NT2/D1 (cell line): ENCODE results near the gene GNAZ.

Experiments used
- DNase-seq: peaks from one replicate; pipeline ENCODE4 v3.0.0-alpha.2; 2011; ENCODE audit warnings: low read depth, low spot score
- H3K27me3 ChIP-seq: 2 replicates; pipeline ENCODE4 v1.6.0; 2011; ENCODE audit warnings: mild to moderate bottlenecking; ENCODE audit not compliant: insufficient read length, insufficient read depth
- H3K36me3 ChIP-seq: 2 replicates; pipeline ENCODE4 v1.6.1; 2011; ENCODE audit warnings: mild to moderate bottlenecking, low read length, mixed read lengths; ENCODE audit not compliant: insufficient read depth, insufficient read length
- H3K4me1 ChIP-seq: 2 replicates; pipeline ENCODE4 v1.5.1; 2011; ENCODE audit not compliant: insufficient read depth, insufficient read length
- H3K4me3 ChIP-seq: 2 replicates; pipeline ENCODE4 v1.5.1; 2011; ENCODE audit warnings: low read depth; ENCODE audit not compliant: insufficient read length
- H3K9ac ChIP-seq: 2 replicates; pipeline ENCODE4 v1.6.0; 2011; ENCODE audit warnings: low read depth; ENCODE audit not compliant: insufficient read length
- H3K9me3 ChIP-seq: 2 replicates; pipeline ENCODE4 v1.5.1; 2011; ENCODE audit warnings: mild to moderate bottlenecking, low read length; ENCODE audit not compliant: insufficient read depth
- SUZ12 ChIP-seq: IDR thresholded peaks from 2 replicates; pipeline ENCODE4 v1.6.1; 2011; ENCODE audit not compliant: insufficient read length, insufficient read depth; ENCODE audit errors: extremely low read depth
- YY1 ChIP-seq: IDR thresholded peaks from 2 replicates; pipeline ENCODE4 v1.6.1; 2011; ENCODE audit not compliant: insufficient read length, insufficient read depth
- ZNF274 ChIP-seq: IDR thresholded peaks from 2 replicates; pipeline ENCODE4 v1.6.1; 2011; ENCODE audit warnings: mild to moderate bottlenecking, low read depth, low read length

GNAZ gene

GRCh38 chr22:23144932-23145877, 74.9 kb downstream of the GNAZ start, which contains the start of gene RAB36:
Gene RAB36 (plus strand): TSS chr22:23145477. CDS start chr22:23146617, 1,140 bp downstream.
- TF ChIP-seq SUZ12 = no peak
- peaks cover 2% of the 10 kb centered on the region for H3K4me1 ChIP-seq

GRCh38 chr22:23145878-23146470, 75.7 kb downstream of the GNAZ start:
- Histone ChIP-seq H3K27me3 (peaks cover 38% of the 10 kb centered on the region), H3K9ac (peak overlapping the region; percentile 61), H3K9me3 (no peaks in the 10 kb centered on the region), H3K4me1 (peaks cover 2% of the 10 kb centered on the region), H3K36me3 (no peaks in the 10 kb centered on the region), H3K4me3 (peak overlapping the region; percentile 46)
- TF ChIP-seq ZNF274 (no peak), YY1 (no peak), SUZ12 (no peak)
- no peak for DNase-seq

More at GRCh38 chr22:23144932-23145877, 74.9 kb downstream of the GNAZ start, which contains the start of gene RAB36:
- Histone ChIP-seq H3K27me3 (peaks cover 42% of the 10 kb centered on the region), H3K9ac (peak within 1 kb of the TSS; percentile 61), H3K9me3 (no peaks in the 10 kb centered on the region), H3K36me3 (no peaks in the 10 kb centered on the region), H3K4me3 (peak within 1 kb of the TSS; percentile 46)
- peak; percentile 92 for DNase-seq

GRCh38 chr22:23146478-23147205, 76.3 kb downstream of the GNAZ start:
- Histone ChIP-seq H3K27me3 (peaks cover 34% of the 10 kb centered on the region), H3K9ac (no peak overlapping the region), H3K4me3 (no peak overlapping the region), H3K36me3 (no peaks in the 10 kb centered on the region), H3K4me1 (peaks cover 2% of the 10 kb centered on the region), H3K9me3 (no peaks in the 10 kb centered on the region)
- no peak for DNase-seq
- TF ChIP-seq SUZ12 = no peak
- TF ChIP-seq ZNF274 = no peak
- no peak for TF ChIP-seq YY1

GRCh38 chr22:23147617-23148387, 77.5 kb downstream of the GNAZ start:
- peaks cover 5% of the 10 kb centered on the region for H3K4me1 ChIP-seq
- H3K27me3 ChIP-seq = peaks cover 34% of the 10 kb centered on the region
- no peaks in the 10 kb centered on the region for H3K36me3 ChIP-seq
- no peak overlapping the region for H3K9ac ChIP-seq
- no peaks in the 10 kb centered on the region for H3K9me3 ChIP-seq
- TF ChIP-seq YY1 = no peak
- TF ChIP-seq ZNF274 = no peak
- TF ChIP-seq SUZ12 = no peak
- DNase-seq = no peak
- H3K4me3 ChIP-seq = no peak overlapping the region

- H3K4me1 ChIP-seq = peaks cover 9% of the 10 kb centered on the region
- H3K36me3 ChIP-seq = no peaks in the 10 kb centered on the region
Measured at GRCh38 chr22:23149743-23150238, 79.5 kb downstream of the GNAZ start.

GRCh38 chr22:23150762-23151161, 80.4 kb downstream of the GNAZ start:
- no peak for TF ChIP-seq YY1
- H3K27me3 ChIP-seq = peaks cover 23% of the 10 kb centered on the region
- H3K9me3 ChIP-seq = no peaks in the 10 kb centered on the region
- no peak overlapping the region for H3K9ac ChIP-seq
- no peak overlapping the region for H3K4me3 ChIP-seq
- peaks cover 9% of the 10 kb centered on the region for H3K4me1 ChIP-seq
- no peaks in the 10 kb centered on the region for H3K36me3 ChIP-seq
- no peak for DNase-seq

More at GRCh38 chr22:23149743-23150238, 79.5 kb downstream of the GNAZ start:
- TF ChIP-seq ZNF274 = no peak
- no peak for TF ChIP-seq SUZ12
- TF ChIP-seq YY1 = no peak
- Histone ChIP-seq H3K9ac (no peak overlapping the region), H3K27me3 (peaks cover 26% of the 10 kb centered on the region), H3K9me3 (no peaks in the 10 kb centered on the region), H3K4me3 (no peak overlapping the region)
- peak; percentile 72 for DNase-seq
